Gastroesophageal sphincter (tissue), 3 donors: ENCODE measurements around the gene GRB14.

Source experiments
- CTCF ChIP-seq, 4 experiments: fragments of 200-600 bp in 2 of 4; fragments of 450-650 bp in 2 of 4; sonication (generic) in 1 of 4; IDR thresholded peaks; one replicate each; pipeline ENCODE4 v1.5.1; 2017 to 2019; ENCODE audit warnings: antibody characterized with exemption in 4 of 4, mild to moderate bottlenecking in 2 of 4, moderate library complexity in 2 of 4
- POLR2AphosphoS5 ChIP-seq: sonication (generic); formaldehyde crosslinking; IDR thresholded peaks from one replicate; pipeline ENCODE4 v1.6.1; 2017; ENCODE audit warnings: antibody characterized with exemption

- TF ChIP-seq CTCF (IDR thresholded peaks at IDR 0.05) (no peak), POLR2AphosphoS5 (no peak)
Observed at GRCh38 chr2:164662066-164662465, 40.8 kb upstream of the GRB14 start.
